GM21723 (cell line): ENCODE results near the gene LYPD1.

Experiments used
- ATAC-seq: cut with Tn5 transposase; IDR thresholded peaks from one replicate; pipeline ENCODE4 v1.9.1; 2021; ENCODE audit warnings: mild to moderate bottlenecking, moderate library complexity; ENCODE audit not compliant: unreplicated experiment

LYPD1 gene

DNA sequence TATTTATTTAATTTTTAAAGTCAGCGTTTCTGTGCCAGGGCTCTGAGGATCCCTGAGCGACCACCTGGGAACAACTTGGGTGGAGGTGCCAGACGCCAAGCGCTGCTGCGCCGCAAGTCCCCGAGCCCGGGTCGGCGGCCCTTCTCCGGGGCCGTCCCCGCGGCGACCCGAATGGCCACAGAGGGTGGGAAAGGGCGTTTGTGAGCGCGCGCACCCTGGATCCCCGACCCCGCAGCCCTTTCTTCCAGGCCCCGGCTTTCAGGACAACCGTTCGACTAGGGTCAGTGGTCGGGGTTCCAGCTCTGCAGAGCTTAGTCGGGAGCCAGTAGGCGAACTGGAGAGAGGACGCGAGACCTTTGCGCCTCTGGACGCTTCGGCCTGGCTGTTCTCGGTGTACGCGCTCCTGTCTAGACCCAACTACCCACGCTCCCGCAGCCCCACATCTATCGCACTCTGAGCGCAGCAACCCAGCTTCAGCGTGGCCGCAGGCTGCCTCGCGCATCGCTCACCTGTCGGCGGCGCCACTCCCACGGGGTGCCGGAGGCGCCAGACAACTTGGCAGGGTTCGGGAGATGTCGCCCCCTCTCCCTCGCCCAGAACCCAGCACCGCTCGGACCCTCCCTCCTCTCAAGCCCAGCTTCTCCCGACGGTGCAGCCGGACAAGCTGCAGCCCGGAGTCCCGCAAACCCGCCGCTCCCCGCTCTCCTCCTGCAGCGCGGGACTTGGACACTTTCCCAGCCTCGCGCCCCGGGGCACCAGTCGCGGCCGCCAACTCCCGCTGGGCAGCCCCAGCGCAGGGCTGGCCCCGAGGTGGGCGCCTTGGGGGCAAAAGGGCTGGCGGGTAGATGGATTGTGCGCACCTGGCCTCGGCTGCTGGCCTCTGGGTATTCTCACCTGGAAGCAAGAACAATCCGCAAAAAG lies 758 bp downstream of the LYPD1 start:
- no peak for ATAC-seq

DNA sequence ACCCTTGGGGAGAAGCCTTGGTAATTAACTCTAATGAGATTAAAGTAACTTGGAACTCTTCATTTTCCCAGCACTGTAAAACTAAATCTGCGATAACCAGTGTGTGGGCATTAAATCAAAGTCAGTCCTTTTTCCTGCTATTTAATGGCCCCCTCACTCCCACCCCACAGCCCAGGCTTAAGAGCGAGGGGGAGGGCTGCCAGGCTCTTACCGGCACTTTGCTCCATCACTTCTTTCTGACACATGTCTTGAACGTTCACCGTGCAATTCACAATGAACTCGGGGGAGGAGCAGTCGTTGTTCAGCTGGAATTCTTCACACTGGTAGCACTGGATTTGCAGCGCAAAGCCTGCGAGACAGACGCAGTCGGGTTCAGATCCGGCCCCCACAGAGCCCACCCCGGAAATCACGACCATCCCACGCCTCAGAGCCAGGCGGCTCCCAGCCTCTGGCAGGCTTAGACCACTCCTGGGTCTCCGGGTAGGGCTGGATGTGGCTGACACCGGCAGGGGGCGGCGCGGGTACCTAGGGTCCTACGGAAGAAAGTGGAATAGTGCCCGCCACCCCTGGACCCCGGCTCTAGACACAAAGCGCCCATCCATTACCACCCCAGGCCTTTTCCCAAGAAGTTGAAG lies 1.7 kb downstream of the LYPD1 start:
- ATAC-seq, result no peak

DNA sequence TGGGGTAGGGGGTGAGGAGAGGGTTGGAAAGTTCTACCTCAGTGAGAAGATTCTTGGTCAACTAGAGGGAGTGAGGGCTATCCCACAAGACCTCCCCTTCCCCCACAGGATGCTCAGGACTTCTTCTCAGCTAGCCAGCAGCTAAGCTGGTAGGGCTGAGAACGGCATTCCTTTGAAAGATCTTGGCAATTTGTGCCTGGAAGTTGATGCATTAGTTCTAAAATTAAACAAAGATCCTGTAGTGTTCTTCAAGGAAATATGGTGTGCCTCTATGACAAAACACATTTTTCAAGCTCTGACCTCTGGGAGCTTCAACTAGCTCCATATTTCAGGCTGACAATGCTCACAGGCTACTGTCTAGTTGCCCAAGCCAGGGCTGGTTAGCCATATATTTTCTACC lies 2.3 kb downstream of the LYPD1 start:
- no peak for ATAC-seq

DNA sequence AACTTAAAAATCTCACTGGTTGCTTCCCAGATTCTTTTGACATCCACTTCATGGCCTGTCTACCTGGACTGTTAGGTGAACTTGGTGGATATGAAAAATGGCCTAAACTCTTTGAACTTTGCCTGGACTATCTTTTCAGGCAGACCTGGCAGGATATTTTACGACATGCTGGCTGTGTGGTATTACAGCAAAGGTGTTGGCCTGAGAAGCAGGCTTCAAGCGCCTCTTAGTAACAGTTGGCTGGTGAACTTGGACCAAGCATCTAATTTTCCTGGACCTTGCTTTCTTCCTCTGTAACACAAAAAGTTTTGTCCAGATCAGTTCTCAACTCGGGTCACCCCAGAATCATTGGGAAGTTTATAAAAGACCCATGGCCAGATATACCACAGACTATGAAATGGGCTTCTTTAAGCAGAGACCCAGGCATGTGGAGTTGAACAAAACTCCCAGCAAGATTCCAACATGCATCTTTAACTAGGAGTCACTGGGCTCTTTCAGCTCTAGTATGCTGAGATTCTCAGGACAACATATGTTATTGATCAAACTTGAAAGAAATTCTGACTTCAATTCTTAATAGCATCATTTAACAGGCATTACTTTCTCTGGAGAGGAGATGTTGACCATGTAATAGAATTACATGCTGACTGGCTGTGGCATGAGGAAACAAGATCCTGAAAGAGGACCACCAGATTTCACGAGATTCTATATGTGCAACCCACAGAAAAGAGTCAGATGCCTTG lies 4.4 kb downstream of the LYPD1 start:
- ATAC-seq, result no peak

DNA sequence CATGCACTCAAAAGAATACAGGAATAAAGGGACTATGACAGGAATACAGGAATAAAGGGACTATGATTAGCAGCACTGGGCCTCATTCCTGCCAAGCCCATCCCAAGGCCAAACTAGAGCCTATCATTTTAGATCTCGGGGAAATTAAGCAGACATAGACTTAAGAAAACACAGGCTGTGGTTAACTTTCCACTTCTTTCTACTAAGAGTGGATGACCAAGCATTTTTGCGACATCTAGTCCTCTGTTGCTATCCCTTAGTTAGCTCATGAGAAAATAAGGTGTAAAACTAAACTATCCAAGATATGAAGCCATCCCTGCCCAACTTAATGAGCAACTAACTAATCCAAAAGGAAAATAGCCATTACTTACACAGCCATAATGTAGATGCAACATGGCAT lies 5.9 kb downstream of the LYPD1 start:
- no peak for ATAC-seq

DNA sequence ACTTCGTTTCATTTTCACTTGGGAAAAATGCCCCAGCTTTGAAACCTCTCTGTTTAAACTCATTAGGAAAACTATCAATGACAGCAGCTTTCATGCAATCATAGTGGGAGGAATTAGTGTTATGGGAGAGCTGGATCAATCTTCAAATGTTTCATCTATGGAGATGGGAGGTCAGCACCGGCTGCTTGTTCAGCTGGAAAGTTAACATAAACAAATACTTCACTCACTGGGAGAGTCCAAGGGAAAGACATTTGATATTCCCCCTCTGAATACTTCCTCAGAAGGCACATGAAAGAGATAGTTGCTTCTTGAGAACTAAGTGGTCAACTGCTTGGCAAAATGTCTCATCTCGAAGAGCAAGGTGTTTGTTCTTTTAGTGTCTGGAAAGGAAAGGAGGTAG lies 7.3 kb downstream of the LYPD1 start:
- no peak for ATAC-seq

- no peak for ATAC-seq
Measured at GRCh38 chr2:132659331-132659730, 10.7 kb downstream of the LYPD1 start.

DNA sequence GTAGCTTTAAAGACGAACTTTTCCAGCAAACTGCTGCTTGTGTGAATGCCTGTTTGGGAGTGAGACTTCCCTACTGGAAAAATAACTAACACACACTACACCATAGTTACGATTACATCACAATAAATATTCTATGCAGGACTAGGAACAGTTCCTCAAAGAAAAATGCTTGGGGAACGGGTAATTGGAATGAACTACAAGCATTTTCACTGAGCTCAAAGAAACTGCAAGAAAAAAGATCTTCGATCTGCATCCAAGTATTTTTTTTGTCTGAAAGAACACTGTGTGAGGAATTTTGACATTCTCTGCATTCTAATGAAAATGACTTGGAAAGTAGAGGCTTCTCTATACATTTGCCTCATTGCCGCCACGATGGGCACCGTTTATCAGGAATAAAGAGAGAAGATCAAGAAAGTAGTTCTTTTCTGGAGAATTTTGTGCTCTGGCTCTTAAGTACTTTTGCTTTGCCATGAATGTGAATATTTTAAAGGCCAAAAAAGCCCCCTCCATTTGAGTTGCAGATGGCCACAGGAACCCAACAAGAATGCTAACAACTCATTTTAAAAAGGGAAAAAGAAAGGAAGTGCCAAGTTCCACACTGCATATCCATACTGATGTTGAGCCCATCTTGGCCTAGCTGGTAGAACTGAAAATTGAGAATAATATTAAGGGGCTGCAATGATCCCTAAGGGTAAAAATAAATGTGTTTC lies 13.6 kb downstream of the LYPD1 start:
- no peak for ATAC-seq

DNA sequence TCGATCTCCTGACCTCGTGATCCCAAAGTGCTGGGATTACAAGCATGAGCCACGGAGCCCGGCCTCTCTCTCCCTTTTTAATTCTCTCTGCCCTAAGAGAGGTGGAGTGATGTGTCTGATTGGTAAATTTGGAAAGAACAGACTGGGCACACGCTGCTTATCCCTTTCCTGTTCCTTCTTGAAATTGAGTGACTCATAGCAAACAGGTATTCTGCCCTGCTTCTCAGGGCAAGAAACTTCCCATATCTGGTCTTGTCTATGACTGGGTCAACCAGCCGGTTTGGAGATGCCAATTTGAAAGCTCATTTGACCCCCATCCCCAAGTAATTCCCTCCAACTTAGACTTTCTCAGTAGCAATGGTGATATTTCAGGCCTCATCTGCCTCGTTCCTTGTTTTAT lies 15.0 kb downstream of the LYPD1 start:
- no peak for ATAC-seq

DNA sequence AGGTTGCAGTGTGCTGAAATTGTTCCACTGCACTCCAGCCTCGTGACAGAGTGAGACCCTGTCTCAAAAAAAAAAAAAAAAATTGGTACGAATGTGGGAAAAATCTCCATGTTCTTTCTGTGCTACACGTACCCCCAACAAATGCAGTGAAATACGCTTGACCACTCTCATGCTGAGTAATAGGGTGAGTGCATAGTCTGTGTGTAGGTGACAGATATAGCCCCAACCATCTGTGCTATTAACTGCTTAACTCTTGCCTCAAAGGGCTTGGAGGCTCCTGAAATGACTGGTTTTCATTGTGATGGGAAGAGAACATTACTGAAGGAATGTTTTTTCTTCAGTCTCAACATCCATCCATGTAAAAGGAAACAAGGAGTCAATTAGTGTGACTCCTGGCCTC lies 15.7 kb downstream of the LYPD1 start:
- no peak for ATAC-seq

DNA sequence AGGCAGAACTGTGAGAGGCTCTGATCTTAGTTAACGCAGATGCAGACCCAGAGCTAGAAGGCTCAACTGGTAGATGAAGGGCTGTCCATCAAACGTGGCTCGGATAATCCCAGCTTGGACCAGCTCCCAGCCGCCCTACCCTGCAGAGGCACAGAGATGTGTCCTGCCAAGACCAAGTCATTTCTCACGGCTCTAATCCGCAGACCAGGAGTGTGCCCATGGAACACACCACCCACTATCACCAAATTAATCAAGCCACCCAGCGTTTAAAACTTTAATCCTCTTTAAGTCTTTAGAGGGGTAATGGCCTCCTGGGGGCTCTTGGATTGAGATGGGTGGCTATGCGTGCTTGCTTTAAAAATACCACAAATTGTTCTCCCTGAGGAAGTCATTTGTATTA lies 17.5 kb downstream of the LYPD1 start:
- ATAC-seq, result no peak

- ATAC-seq, result no peak
Measured at GRCh38 chr2:132651115-132652045, 18.6 kb downstream of the LYPD1 start.

DNA sequence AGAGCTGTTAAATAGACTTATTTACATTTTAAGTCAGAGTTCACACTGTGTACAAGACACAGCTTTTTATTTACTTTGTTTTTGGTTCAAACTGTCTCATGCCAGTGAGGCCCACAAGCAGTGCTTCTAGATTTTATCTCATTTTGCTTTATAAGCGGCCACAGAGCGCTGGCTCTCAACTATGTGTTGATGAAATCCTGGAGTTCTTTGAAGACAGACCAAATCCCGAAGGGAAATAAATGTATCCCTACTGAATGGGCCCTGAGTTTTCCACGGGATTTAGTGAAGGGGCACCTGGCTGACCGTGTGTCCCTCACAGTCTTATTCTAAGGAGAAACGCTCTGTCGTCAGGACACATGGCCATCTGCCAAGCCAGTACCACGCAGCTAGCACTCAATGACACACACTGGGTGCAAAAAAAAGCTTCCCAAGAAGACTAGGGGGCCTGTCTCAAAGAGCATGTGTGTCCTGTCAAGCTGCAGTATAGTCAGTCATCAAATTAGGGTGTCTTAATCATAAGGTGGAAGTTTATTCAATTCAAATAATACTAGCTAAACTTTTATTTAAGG lies 23.4 kb downstream of the LYPD1 start:
- ATAC-seq, result no peak

- ATAC-seq, result no peak
Measured at GRCh38 chr2:132645722-132646539, 24.1 kb downstream of the LYPD1 start.

GRCh38 chr2:132645176-132645575 lies 24.8 kb downstream of the LYPD1 start:
- ATAC-seq, result no peak

DNA sequence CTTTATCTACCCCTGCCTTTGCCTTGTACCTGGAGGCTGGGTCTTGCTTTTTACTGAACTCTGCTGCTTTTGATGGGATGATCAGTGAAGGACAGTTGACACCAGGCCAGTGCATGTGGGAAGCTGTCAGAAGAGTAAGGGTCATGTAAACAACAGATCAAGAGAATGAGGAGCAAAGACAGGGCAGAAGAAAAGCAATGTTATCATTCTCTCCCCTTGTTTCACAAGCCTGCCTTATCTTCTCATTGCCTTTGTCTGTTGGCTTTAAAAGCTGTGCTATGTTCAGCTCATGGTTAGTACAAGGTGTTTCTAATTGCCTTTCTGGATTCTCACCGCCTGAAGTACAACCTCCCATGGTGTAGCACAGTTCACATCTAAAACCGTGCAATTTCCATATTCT lies 27.6 kb downstream of the LYPD1 start:
- ATAC-seq, result no peak

- ATAC-seq, result no peak
Measured at GRCh38 chr2:132641819-132642218, 28.2 kb downstream of the LYPD1 start.

DNA sequence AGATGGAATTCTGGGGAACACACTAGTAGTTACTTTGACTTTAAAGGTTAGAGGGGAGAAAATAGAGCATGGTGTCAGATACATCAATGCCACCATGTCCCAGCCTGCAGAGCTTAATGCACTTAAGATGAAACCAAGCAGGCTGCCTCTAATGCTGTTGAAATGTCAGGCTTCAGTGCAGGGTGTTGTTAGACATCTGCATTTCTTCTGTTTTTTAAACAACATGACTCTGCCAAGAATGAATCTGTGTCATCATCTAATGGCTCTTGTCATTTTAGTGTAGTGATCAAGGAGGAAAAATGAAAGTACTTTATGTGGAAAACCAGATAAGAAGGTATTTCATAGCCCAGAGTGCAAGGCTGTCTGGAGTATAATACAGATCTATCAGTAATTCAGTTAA lies 29.9 kb downstream of the LYPD1 start:
- ATAC-seq, result no peak
